WTC11 (cell line): ENCODE results near the gene C2orf92. TPM values are rescaled to one million over a fixed set of nuclear protein-coding genes. Genes with fewer than 3 reads are reported as not detected.

Source experiments
- ATAC-seq: fragments of 200-7000 bp; cut with Tn5 transposase; 2 replicates; pipeline ENCODE4 v1.10.0; 2021; ENCODE audit warnings: mild to moderate bottlenecking, moderate library complexity
- CTCF ChIA-PET: fragments of 300-600 bp; sonication (Branson Sonifier 250); formaldehyde crosslinking; loops from one replicate; lab custom pipeline; 2021; ENCODE audit warnings: antibody characterized with exemption; lab: Charles Lee
- POLR2A ChIA-PET: fragments of 350-600 bp; sonication (Branson Sonifier 250); formaldehyde crosslinking; loops from one replicate; lab custom pipeline; 2021; ENCODE audit warnings: antibody characterized with exemption; lab: Charles Lee
- DNase-seq: peaks from one replicate; pipeline ENCODE4 v3.0.0; 2021; ENCODE audit warnings: low spot score
- H3K27ac Mint-ChIP-seq: 2 replicates; pipeline ENCODE4 v1.8.0; 2021; ENCODE audit warnings: mixed read lengths
- H3K27me3 Mint-ChIP-seq: 2 replicates; pipeline ENCODE4 v1.8.0; 2021; ENCODE audit warnings: low read depth, mild to moderate bottlenecking, moderate library complexity, mixed read lengths
- H3K36me3 Mint-ChIP-seq: 2 replicates; pipeline ENCODE4 v1.8.0; 2021; ENCODE audit warnings: mixed read lengths
- H3K4me1 Mint-ChIP-seq: 2 replicates; pipeline ENCODE4 v1.8.0; 2022; ENCODE audit warnings: mixed read lengths
- H3K4me3 Mint-ChIP-seq: 2 replicates; pipeline ENCODE4 v1.8.0; 2021; ENCODE audit warnings: mild to moderate bottlenecking, moderate library complexity, mixed read lengths
- H3K9me3 Mint-ChIP-seq: 2 replicates; pipeline ENCODE4 v1.8.0; 2021; ENCODE audit warnings: mixed read lengths
- ESRRA ChIP-seq: sonication (generic); formaldehyde crosslinking; IDR thresholded peaks from 2 replicates; pipeline ENCODE4 v1.8.1; 2022; ENCODE audit warnings: mild to moderate bottlenecking, missing genetic modification reagents, borderline replicate concordance
- FOXJ3 ChIP-seq: sonication (generic); formaldehyde crosslinking; IDR thresholded peaks from 2 replicates; pipeline ENCODE4 v1.9.0; 2021; ENCODE audit warnings: missing genetic modification reagents, mild to moderate bottlenecking, borderline replicate concordance
- JUN ChIP-seq: sonication (generic); formaldehyde crosslinking; IDR thresholded peaks from 2 replicates; pipeline ENCODE4 v1.8.0; 2023; ENCODE audit warnings: mild to moderate bottlenecking, missing genetic modification reagents
- KAT7 ChIP-seq: sonication (generic); formaldehyde crosslinking; IDR thresholded peaks from 2 replicates; pipeline ENCODE4 v1.8.1; 2023; ENCODE audit warnings: missing genetic modification reagents, mild to moderate bottlenecking, borderline replicate concordance
- NFYB ChIP-seq: sonication (generic); formaldehyde crosslinking; conservative IDR thresholded peaks from 2 replicates; pipeline ENCODE4 v1.8.0; 2022; ENCODE audit warnings: low read depth, missing genetic modification reagents
- NR3C1 ChIP-seq: sonication (generic); formaldehyde crosslinking; conservative IDR thresholded peaks from 2 replicates; pipeline ENCODE4 v1.8.1; 2023; ENCODE audit warnings: low read depth, mild to moderate bottlenecking, missing genetic modification reagents
- OVOL2 ChIP-seq: fragments of 250-450 bp; sonication (Bioruptor Pico); IDR thresholded peaks from 2 replicates; pipeline ENCODE4 v1.9.0; 2021; ENCODE audit warnings: mild to moderate bottlenecking, borderline replicate concordance
- TCF7 ChIP-seq: sonication (generic); formaldehyde crosslinking; IDR thresholded peaks from 2 replicates; pipeline ENCODE4 v1.8.0; 2022; ENCODE audit warnings: mild to moderate bottlenecking, low read depth, missing genetic modification reagents, moderate library complexity
- TP53 ChIP-seq: sonication (generic); formaldehyde crosslinking; IDR thresholded peaks from 2 replicates; pipeline ENCODE4 v1.8.1; 2023; ENCODE audit warnings: mild to moderate bottlenecking, missing genetic modification reagents
- ZNF219 ChIP-seq: sonication (generic); formaldehyde crosslinking; IDR thresholded peaks from 2 replicates; pipeline ENCODE4 v1.8.0; 2023; ENCODE audit warnings: missing genetic modification reagents, mild to moderate bottlenecking, borderline replicate concordance
- ZNF396 ChIP-seq: fragments of 250-450 bp; sonication (Bioruptor Pico); IDR thresholded peaks from 2 replicates; pipeline ENCODE4 v1.8.0; 2021; ENCODE audit warnings: mild to moderate bottlenecking, moderate library complexity, borderline replicate concordance
- ZNF423 ChIP-seq: fragments of 250-450 bp; sonication (Bioruptor Pico); IDR thresholded peaks from 2 replicates; pipeline ENCODE4 v2.1.2; 2022; ENCODE audit warnings: mild to moderate bottlenecking, moderate library complexity
- total RNA-seq: library from RNA; stranded (reverse); gene quantifications from 3 replicates; pipeline ENCODE4 v1.2.3, GENCODE V29; 2021
- TF ChIP-seq, protein P1 (sequence below): sonication (generic); formaldehyde crosslinking; IDR thresholded peaks from 2 replicates; pipeline ENCODE4 v1.8.1; 2023; ENCODE audit warnings: mild to moderate bottlenecking, missing genetic modification reagents
- TF ChIP-seq, protein P2 (sequence below): sonication (generic); formaldehyde crosslinking; IDR thresholded peaks from 2 replicates; pipeline ENCODE4 v1.8.0; 2023; ENCODE audit warnings: missing genetic modification reagents
- TF ChIP-seq, protein P3 (sequence below): fragments of 250-450 bp; sonication (Bioruptor Pico); conservative IDR thresholded peaks from 2 replicates; pipeline ENCODE4 v1.9.0; 2021; ENCODE audit warnings: mild to moderate bottlenecking
- TF ChIP-seq, protein P4 (sequence below): sonication (generic); formaldehyde crosslinking; IDR thresholded peaks from 2 replicates; pipeline ENCODE4 v1.8.1; 2023; ENCODE audit warnings: mild to moderate bottlenecking, missing genetic modification reagents, moderate library complexity
- TF ChIP-seq, protein P5 (sequence below): fragments of 250-450 bp; sonication (Bioruptor Pico); IDR thresholded peaks from 2 replicates; pipeline ENCODE4 v2.1.2; 2022; ENCODE audit warnings: mild to moderate bottlenecking, moderate library complexity
- TF ChIP-seq, protein P6 (sequence below): fragments of 250-450 bp; sonication (Bioruptor Pico); IDR thresholded peaks from 2 replicates; pipeline ENCODE4 v1.8.0; 2021; ENCODE audit warnings: mild to moderate bottlenecking

Gene C2orf92
- total RNA-seq, 1 experiment from 2014 or later: 5.2 TPM

DNA sequence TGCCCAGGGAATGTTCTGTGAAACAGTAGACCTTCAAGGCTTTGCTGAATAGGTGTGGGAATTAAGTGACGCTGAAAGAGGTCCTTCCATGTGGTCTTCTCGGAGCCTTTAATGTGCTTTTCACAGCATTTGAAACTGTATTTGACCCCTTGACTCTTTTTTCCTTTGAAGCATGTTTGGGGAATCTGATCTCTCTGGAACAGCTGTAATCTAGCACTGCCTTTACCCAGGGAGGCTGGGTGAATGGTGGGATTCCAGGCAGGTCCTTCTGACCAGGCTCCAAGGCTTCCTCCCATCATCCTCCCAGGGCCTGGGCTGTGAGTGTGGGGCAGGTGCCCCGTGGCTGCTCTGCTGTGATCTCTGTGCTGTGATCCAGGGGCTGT is 48.1 kb downstream of the C2orf92 start:
- ChIA-PET CTCF (interaction anchor here (0.7 to 2.1 kb wide), 2 partner anchors 23 to 72 kb away, joined by 3 to 9 read pairs; partner anchors contain the start of gene COX5B), POLR2A (no interaction called here)
- no peaks in the 10 kb centered on the region for H3K9me3 Mint-ChIP-seq
- peaks cover 37% of the 10 kb centered on the region for H3K4me1 Mint-ChIP-seq
- no peak for ATAC-seq
- DNase-seq: no peak
- H3K36me3 Mint-ChIP-seq: no peaks in the 10 kb centered on the region
- TF ChIP-seq ESRRA (CRISPR knock-in tag) (no peak), TP53 (CRISPR knock-in tag) (no peak), ZNF396 (CRISPR knock-in tag) (no peak), NFYB (CRISPR knock-in tag) (no peak)
- TF ChIP-seq, protein P1, sequence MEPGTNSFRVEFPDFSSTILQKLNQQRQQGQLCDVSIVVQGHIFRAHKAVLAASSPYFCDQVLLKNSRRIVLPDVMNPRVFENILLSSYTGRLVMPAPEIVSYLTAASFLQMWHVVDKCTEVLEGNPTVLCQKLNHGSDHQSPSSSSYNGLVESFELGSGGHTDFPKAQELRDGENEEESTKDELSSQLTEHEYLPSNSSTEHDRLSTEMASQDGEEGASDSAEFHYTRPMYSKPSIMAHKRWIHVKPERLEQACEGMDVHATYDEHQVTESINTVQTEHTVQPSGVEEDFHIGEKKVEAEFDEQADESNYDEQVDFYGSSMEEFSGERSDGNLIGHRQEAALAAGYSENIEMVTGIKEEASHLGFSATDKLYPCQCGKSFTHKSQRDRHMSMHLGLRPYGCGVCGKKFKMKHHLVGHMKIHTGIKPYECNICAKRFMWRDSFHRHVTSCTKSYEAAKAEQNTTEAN (CRISPR knock-in tag): no peak
- TF ChIP-seq, protein P2, sequence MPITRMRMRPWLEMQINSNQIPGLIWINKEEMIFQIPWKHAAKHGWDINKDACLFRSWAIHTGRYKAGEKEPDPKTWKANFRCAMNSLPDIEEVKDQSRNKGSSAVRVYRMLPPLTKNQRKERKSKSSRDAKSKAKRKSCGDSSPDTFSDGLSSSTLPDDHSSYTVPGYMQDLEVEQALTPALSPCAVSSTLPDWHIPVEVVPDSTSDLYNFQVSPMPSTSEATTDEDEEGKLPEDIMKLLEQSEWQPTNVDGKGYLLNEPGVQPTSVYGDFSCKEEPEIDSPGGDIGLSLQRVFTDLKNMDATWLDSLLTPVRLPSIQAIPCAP (CRISPR knock-in tag): no peak
- TF ChIP-seq, protein P3, sequence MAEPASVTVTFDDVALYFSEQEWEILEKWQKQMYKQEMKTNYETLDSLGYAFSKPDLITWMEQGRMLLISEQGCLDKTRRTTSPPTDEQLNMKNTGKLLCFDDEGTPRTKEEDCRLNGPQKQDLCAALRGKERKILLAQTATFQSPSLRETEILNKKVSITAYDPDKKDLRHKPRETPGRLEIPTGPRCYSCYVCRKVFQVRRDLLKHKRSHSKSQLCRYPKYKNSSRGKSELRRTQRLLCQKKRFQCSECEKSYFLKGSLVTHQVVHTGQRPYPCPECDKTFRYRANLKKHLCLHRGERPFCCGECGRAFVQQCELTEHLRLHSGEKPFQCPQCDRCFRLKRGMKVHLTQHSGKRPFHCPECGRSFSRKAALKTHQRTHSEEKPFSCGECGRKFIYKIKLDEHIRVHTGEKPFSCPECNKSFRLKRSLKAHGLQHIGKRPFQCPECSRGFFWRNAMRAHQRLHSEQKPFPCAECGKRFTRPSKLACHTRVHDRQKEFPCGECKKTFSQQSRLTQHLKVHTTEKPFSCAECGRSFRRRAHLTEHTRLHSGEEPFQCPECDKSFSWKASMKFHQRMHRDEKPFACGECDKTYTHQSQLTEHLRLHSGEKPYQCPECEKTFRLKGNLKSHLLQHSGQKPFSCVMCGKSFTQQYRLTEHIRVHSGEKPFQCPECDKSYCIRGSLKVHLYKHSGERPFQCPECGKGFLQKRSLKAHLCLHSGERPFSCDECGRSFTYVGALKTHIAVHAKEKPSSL (CRISPR knock-in tag): no peak
- TF ChIP-seq, protein P4, sequence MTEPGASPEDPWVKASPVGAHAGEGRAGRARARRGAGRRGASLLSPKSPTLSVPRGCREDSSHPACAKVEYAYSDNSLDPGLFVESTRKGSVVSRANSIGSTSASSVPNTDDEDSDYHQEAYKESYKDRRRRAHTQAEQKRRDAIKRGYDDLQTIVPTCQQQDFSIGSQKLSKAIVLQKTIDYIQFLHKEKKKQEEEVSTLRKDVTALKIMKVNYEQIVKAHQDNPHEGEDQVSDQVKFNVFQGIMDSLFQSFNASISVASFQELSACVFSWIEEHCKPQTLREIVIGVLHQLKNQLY (CRISPR knock-in tag): no peak
- TF ChIP-seq, protein P5, sequence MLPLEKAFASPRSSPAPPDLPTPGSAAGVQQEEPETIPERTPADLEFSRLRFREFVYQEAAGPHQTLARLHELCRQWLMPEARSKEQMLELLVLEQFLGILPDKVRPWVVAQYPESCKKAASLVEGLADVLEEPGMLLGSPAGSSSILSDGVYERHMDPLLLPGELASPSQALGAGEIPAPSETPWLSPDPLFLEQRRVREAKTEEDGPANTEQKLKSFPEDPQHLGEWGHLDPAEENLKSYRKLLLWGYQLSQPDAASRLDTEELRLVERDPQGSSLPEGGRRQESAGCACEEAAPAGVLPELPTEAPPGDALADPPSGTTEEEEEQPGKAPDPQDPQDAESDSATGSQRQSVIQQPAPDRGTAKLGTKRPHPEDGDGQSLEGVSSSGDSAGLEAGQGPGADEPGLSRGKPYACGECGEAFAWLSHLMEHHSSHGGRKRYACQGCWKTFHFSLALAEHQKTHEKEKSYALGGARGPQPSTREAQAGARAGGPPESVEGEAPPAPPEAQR (CRISPR knock-in tag): no peak
- no peak overlapping the region for H3K4me3 Mint-ChIP-seq
- no peak overlapping the region for H3K27ac Mint-ChIP-seq
- no peaks in the 10 kb centered on the region; the same call in 1 of the 2 replicates for H3K27me3 Mint-ChIP-seq

DNA sequence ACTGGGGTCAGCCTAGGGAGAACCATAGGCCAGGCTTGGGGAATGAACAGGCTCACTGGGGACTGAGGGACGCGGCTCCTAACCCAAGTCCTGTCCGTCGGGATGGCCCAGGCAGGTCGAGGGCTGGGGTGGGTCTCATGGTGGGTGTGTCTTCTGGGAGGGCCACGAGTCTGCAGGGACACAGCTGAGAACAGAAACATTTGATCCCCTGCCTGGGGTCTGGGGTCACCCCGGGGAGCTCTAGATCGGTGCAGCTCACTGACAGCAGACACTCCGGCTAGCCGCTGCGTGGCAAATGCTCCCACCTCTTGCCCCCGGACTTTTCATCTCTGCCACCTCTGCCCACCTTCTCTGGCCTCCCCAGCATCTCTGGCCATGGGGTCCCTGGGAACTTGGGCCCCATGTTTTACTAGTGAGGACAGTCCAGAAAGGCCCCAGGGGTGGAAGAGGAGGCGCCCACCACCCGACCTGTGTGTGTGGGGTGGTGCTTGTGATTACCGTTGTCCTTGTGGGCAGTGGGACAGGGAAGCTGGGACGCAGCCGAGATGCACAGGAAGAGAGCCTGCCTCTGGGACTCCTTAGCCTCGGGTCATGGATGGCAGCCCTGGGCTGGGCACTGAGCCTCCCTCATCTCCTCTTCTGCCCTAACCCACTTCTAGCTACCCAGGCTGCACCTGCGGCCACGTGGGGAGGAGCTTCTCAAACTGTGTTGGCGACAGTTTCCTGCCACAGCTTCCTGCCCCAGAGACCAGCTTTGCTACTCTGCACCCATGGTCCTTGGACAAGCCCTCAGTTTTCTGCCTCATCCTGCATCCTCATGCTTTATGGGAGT is 48.8 kb downstream of the C2orf92 start:
- no peaks in the 10 kb centered on the region; the same call in 1 of the 2 replicates for H3K27me3 Mint-ChIP-seq
- H3K9me3 Mint-ChIP-seq: no peaks in the 10 kb centered on the region
- DNase-seq (no peak), ATAC-seq (no peak)
- H3K4me1 Mint-ChIP-seq: peaks cover 35% of the 10 kb centered on the region
- H3K36me3 Mint-ChIP-seq: no peaks in the 10 kb centered on the region
- no peak overlapping the region for H3K4me3 Mint-ChIP-seq
- TF ChIP-seq OVOL2 (no peak), KAT7 (CRISPR knock-in tag) (no peak), ZNF423 (CRISPR knock-in tag) (no peak), JUN (no peak), TCF7 (CRISPR knock-in tag) (no peak), FOXJ3 (CRISPR knock-in tag) (no peak), NR3C1 (no peak), ZNF219 (CRISPR knock-in tag) (no peak)
- TF ChIP-seq, protein P6, sequence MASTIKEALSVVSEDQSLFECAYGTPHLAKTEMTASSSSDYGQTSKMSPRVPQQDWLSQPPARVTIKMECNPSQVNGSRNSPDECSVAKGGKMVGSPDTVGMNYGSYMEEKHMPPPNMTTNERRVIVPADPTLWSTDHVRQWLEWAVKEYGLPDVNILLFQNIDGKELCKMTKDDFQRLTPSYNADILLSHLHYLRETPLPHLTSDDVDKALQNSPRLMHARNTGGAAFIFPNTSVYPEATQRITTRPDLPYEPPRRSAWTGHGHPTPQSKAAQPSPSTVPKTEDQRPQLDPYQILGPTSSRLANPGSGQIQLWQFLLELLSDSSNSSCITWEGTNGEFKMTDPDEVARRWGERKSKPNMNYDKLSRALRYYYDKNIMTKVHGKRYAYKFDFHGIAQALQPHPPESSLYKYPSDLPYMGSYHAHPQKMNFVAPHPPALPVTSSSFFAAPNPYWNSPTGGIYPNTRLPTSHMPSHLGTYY (CRISPR knock-in tag): no peak
- TF ChIP-seq, protein P4 (CRISPR knock-in tag): no peak
- CTCF ChIA-PET: interaction anchor here (0.6 to 2.1 kb wide), 4 partner anchors 8 to 22 kb away, joined by 3 to 9 read pairs (median 6); no protein-coding TSS in a partner anchor
- no peak overlapping the region for H3K27ac Mint-ChIP-seq
- POLR2A ChIA-PET: no interaction called here
